K562 (cell line): ENCODE measurements around the gene CUX1. TPM values are rescaled to one million over a fixed set of nuclear protein-coding genes. Genes with fewer than 3 reads are reported as not detected.

Source experiments
- CBX5 ChIP-seq: IDR thresholded peaks from 2 replicates; pipeline ENCODE4 v1.6.1; 2014; ENCODE audit warnings: low read depth, borderline replicate concordance
- EWSR1 ChIP-seq: fragments of 450-650 bp; IDR thresholded peaks from 2 replicates; pipeline ENCODE4 v1.6.1; 2018; ENCODE audit warnings: borderline replicate concordance, mild to moderate bottlenecking, low read depth, moderate library complexity; ENCODE audit not compliant: partially characterized antibody
- MEIS2 ChIP-seq: fragments of 450-650 bp; IDR thresholded peaks from 2 replicates; pipeline ENCODE4 v1.6.1; 2014; ENCODE audit warnings: mild to moderate bottlenecking; ENCODE audit not compliant: partially characterized antibody
- RUNX1 ChIP-seq: sonication (generic); IDR thresholded peaks from 2 replicates; pipeline ENCODE4 v1.6.1; 2016; ENCODE audit warnings: antibody characterized with exemption, low read depth
- SMARCC2 ChIP-seq: fragments of 450-650 bp; IDR thresholded peaks from 2 replicates; pipeline ENCODE4 v1.6.1; 2017; ENCODE audit warnings: antibody characterized with exemption, moderate library complexity, mild to moderate bottlenecking, low read depth
- polyA plus RNA-seq, 8 experiments: library from polyadenylated mRNA; depleted of rRNA in 4 of 8; stranded (reverse) in 5 of 8; unstranded in 3 of 8; fragments of >200 nt; fragmentation: Nextera tagmentation in 2 of 8; fragmentation: Illumina TruSeq in 1 of 8; extraction: Ambion mirVana in 2 of 8; extraction: Trizol in 1 of 8; gene quantifications; 2 replicates each; pipeline versions ENCODE4 v1.2.1 to v1.2.3, GENCODE V29; 2011 to 2014; ENCODE audit warnings: inconsistent platforms in 1 of 8, missing spikeins in 1 of 8
- total RNA-seq, 7 experiments: library from RNA; depleted of rRNA in 6 of 7; stranded (reverse); fragments of >200 nt in 6 of 7; fragmentation: Illumina TruSeq in 2 of 7; extraction: Trizol in 2 of 7; gene quantifications; 2 replicates each; pipeline versions ENCODE4 v1.2.1 to v1.2.3, GENCODE V29; 2011 to 2021; ENCODE audit warnings: low replicate concordance in 1 of 7
- TF ChIP-seq, protein P1 (sequence below), 2 experiments: fragments of 450-650 bp in 1 of 2; sonication (generic) in 1 of 2; formaldehyde crosslinking in 1 of 2; IDR thresholded peaks; 2 replicates each; pipeline versions ENCODE4 v1.7.1 to v1.9.0; 2016 to 2022; ENCODE audit warnings: inconsistent platforms in 1 of 2, mild to moderate bottlenecking in 1 of 2, missing genetic modification reagents in 1 of 2
- TF ChIP-seq, protein P2 (sequence below): fragments of 450-650 bp; IDR thresholded peaks from 2 replicates; pipeline ENCODE4 v1.6.1; 2016; ENCODE audit warnings: mild to moderate bottlenecking
- TF ChIP-seq, protein P3 (sequence below): fragments of 450-650 bp; conservative IDR thresholded peaks from 2 replicates; pipeline ENCODE4 v1.6.1; 2016; ENCODE audit warnings: missing genetic modification characterization, low read depth, mild to moderate bottlenecking, missing compliant biosample characterization, moderate library complexity
- TF ChIP-seq, protein P4 (sequence below): fragments of 450-650 bp; IDR thresholded peaks from 2 replicates; pipeline ENCODE4 v1.6.1; 2017; ENCODE audit warnings: antibody characterized with exemption, mild to moderate bottlenecking

The CUX1 gene
- total and polyA plus RNA-seq, 9 of the 15 experiments (the other 6 are each of a cell fraction or from before 2014, with no cell fraction given) = 3.6 to 55.3 (median 25.2) TPM

DNA sequence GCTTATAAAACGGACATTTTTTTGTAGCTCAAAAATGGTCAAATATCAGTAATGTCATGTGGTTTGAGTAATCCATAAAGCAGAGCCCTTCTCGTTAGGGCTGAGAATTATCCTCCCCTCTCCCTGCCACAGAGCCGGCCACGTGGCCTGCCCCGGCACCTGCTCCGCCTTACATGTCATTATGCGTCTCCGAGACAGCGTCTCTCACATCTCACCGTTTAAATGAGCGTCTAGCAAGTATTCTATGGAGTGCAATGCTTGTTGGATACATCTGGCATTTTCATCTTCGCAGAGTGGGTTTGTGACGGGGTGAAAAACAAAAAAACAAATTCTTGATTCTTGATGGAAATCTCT, 86.1 kb downstream of the CUX1 start (continued):
- TF ChIP-seq, protein P1, sequence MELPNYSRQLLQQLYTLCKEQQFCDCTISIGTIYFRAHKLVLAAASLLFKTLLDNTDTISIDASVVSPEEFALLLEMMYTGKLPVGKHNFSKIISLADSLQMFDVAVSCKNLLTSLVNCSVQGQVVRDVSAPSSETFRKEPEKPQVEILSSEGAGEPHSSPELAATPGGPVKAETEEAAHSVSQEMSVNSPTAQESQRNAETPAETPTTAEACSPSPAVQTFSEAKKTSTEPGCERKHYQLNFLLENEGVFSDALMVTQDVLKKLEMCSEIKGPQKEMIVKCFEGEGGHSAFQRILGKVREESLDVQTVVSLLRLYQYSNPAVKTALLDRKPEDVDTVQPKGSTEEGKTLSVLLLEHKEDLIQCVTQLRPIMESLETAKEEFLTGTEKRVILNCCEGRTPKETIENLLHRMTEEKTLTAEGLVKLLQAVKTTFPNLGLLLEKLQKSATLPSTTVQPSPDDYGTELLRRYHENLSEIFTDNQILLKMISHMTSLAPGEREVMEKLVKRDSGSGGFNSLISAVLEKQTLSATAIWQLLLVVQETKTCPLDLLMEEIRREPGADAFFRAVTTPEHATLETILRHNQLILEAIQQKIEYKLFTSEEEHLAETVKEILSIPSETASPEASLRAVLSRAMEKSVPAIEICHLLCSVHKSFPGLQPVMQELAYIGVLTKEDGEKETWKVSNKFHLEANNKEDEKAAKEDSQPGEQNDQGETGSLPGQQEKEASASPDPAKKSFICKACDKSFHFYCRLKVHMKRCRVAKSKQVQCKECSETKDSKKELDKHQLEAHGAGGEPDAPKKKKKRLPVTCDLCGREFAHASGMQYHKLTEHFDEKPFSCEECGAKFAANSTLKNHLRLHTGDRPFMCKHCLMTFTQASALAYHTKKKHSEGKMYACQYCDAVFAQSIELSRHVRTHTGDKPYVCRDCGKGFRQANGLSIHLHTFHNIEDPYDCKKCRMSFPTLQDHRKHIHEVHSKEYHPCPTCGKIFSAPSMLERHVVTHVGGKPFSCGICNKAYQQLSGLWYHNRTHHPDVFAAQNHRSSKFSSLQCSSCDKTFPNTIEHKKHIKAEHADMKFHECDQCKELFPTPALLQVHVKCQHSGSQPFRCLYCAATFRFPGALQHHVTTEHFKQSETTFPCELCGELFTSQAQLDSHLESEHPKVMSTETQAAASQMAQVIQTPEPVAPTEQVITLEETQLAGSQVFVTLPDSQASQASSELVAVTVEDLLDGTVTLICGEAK (IDR thresholded peaks at IDR 0.05) = no peak
- TF ChIP-seq, protein P1 (CRISPR knock-in tag; IDR thresholded peaks at IDR 0.05) = no peak
- TF ChIP-seq MEIS2 (peak; percentile 34), EWSR1 (no peak), CBX5 (no peak), SMARCC2 (no peak), RUNX1 (no peak)
- TF ChIP-seq, protein P2, sequence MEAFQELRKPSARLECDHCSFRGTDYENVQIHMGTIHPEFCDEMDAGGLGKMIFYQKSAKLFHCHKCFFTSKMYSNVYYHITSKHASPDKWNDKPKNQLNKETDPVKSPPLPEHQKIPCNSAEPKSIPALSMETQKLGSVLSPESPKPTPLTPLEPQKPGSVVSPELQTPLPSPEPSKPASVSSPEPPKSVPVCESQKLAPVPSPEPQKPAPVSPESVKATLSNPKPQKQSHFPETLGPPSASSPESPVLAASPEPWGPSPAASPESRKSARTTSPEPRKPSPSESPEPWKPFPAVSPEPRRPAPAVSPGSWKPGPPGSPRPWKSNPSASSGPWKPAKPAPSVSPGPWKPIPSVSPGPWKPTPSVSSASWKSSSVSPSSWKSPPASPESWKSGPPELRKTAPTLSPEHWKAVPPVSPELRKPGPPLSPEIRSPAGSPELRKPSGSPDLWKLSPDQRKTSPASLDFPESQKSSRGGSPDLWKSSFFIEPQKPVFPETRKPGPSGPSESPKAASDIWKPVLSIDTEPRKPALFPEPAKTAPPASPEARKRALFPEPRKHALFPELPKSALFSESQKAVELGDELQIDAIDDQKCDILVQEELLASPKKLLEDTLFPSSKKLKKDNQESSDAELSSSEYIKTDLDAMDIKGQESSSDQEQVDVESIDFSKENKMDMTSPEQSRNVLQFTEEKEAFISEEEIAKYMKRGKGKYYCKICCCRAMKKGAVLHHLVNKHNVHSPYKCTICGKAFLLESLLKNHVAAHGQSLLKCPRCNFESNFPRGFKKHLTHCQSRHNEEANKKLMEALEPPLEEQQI = no peak
- TF ChIP-seq, protein P3, sequence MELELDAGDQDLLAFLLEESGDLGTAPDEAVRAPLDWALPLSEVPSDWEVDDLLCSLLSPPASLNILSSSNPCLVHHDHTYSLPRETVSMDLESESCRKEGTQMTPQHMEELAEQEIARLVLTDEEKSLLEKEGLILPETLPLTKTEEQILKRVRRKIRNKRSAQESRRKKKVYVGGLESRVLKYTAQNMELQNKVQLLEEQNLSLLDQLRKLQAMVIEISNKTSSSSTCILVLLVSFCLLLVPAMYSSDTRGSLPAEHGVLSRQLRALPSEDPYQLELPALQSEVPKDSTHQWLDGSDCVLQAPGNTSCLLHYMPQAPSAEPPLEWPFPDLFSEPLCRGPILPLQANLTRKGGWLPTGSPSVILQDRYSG (tag) = peak; percentile 78; the same call in 1 of the 2 replicates
- TF ChIP-seq, protein P4, sequence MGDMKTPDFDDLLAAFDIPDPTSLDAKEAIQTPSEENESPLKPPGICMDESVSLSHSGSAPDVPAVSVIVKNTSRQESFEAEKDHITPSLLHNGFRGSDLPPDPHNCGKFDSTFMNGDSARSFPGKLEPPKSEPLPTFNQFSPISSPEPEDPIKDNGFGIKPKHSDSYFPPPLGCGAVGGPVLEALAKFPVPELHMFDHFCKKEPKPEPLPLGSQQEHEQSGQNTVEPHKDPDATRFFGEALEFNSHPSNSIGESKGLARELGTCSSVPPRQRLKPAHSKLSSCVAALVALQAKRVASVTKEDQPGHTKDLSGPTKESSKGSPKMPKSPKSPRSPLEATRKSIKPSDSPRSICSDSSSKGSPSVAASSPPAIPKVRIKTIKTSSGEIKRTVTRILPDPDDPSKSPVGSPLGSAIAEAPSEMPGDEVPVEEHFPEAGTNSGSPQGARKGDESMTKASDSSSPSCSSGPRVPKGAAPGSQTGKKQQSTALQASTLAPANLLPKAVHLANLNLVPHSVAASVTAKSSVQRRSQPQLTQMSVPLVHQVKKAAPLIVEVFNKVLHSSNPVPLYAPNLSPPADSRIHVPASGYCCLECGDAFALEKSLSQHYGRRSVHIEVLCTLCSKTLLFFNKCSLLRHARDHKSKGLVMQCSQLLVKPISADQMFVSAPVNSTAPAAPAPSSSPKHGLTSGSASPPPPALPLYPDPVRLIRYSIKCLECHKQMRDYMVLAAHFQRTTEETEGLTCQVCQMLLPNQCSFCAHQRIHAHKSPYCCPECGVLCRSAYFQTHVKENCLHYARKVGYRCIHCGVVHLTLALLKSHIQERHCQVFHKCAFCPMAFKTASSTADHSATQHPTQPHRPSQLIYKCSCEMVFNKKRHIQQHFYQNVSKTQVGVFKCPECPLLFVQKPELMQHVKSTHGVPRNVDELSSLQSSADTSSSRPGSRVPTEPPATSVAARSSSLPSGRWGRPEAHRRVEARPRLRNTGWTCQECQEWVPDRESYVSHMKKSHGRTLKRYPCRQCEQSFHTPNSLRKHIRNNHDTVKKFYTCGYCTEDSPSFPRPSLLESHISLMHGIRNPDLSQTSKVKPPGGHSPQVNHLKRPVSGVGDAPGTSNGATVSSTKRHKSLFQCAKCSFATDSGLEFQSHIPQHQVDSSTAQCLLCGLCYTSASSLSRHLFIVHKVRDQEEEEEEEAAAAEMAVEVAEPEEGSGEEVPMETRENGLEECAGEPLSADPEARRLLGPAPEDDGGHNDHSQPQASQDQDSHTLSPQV = 0 out of 2 replicates have a peak, but pooled peaks have one; percentile 6
